Suprapubic skin (tissue), 4 donors: Measurements from ENCODE around the gene UTY. TPM values are rescaled to one million over a fixed set of nuclear protein-coding genes. Genes with fewer than 3 reads are reported as not detected.

Experiments used
- DNase-seq, 2 donors: peaks; one replicate each; pipeline ENCODE4 v3.0.0-alpha.2; 2019; ENCODE audit warnings: low spot score in 2 of 2
- H3K27ac ChIP-seq: fragments of 200-600 bp; sonication (generic); one replicate; pipeline ENCODE4 v1.5.1; 2019
- H3K27me3 ChIP-seq: fragments of 200-600 bp; sonication (generic); one replicate; pipeline ENCODE4 v1.5.1; 2019
- H3K36me3 ChIP-seq: fragments of 200-600 bp; sonication (generic); one replicate; pipeline ENCODE4 v1.5.1; 2019
- H3K4me1 ChIP-seq: fragments of 200-600 bp; sonication (generic); one replicate; pipeline ENCODE4 v1.5.1; 2019
- H3K4me3 ChIP-seq: fragments of 200-600 bp; sonication (generic); one replicate; pipeline ENCODE4 v1.5.1; 2019; ENCODE audit warnings: mild to moderate bottlenecking
- H3K9me3 ChIP-seq: fragments of 200-600 bp; sonication (generic); one replicate; pipeline ENCODE4 v1.5.1; 2019
- CTCF ChIP-seq, 2 donors: fragments of 200-600 bp in 1 of 2; fragments of 450-650 bp in 1 of 2; sonication (generic) in 1 of 2; IDR thresholded peaks; one replicate each; pipeline ENCODE4 v1.5.1; 2016 to 2019; ENCODE audit warnings: antibody characterized with exemption in 2 of 2, mild to moderate bottlenecking in 1 of 2, moderate library complexity in 1 of 2
- EP300 ChIP-seq: sonication (generic); formaldehyde crosslinking; IDR thresholded peaks from one replicate; pipeline ENCODE4 v1.6.1; 2017; ENCODE audit warnings: antibody characterized with exemption
- POLR2A ChIP-seq, 2 donors: fragments of 450-650 bp; IDR thresholded peaks; one replicate each; pipeline ENCODE4 v1.6.1; 2017; ENCODE audit warnings: antibody characterized with exemption in 2 of 2, mild to moderate bottlenecking in 2 of 2, moderate library complexity in 2 of 2
- POLR2AphosphoS5 ChIP-seq, 3 donors: sonication (generic); formaldehyde crosslinking; IDR thresholded peaks; one replicate each; pipeline ENCODE4 v1.6.1; 2017; ENCODE audit warnings: antibody characterized with exemption in 3 of 3
- WGBS: methylation state at CpG from one replicate; pipeline ENCODE4 v1.1.5; 2018; 5-methylcytosine and 5-hydroxymethylcytosine counted together
- total RNA-seq, 4 donors: library from RNA; depleted of rRNA; stranded (reverse); fragments of >200 nt; gene quantifications; one replicate each; pipeline ENCODE4 v1.1.0, GENCODE V29; 2016

UTY gene
- total RNA-seq, 4 donors from 2014 or later: 0.11 to 40.0 (median 17.5) TPM

DNA sequence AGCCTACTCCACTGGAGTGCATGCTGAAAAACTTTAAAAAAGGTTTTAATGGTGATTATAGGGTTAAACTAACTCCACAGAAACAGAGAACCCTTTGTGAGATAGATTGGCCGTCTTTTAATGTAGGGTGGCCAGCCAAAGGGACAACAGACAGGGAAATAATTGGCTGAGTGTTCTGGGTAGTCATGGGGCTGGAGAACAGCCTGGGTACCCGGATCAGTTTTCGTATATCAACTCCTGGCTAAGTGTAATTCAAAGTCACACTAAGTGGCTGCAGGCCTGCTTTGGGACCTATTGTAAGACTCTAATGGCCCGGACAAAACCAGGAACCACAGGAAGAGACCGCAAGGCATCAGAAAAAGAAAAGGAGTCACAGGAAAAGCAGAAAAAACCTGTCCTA, 139.9 kb downstream of the UTY start:
- Histone ChIP-seq H3K36me3 (peaks cover 5% of the 10 kb centered on the region), H3K27me3 (no peaks in the 10 kb centered on the region), H3K9me3 (no peaks in the 10 kb centered on the region), H3K4me3 (no peak overlapping the region), H3K4me1 (no peaks in the 10 kb centered on the region), H3K27ac (no peak overlapping the region)
- WGBS: no CpG with 5 or more reads among the region's 5 CpGs
- TF ChIP-seq POLR2AphosphoS5 (IDR thresholded peaks at IDR 0.05): no peak
- DNase-seq: no peak

DNA sequence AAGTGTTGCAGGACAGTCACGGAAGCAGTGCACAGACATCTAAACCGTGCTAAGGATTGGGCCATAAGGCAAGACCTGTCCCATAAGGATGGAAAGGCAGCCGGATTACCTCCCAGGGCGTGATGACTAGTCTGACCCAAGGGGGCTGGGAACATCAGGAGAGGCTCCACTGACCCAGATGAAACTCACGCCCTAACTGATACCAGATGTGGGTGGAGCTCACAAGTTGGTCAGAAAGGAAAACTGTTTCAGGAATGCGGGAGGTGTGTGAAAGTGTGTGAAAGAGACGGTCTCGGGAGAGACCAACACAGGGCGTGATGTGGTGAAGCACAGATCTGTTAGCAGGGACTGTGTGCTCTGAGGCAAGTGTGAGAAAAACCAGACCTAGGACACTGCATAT, 140.5 kb downstream of the UTY start:
- Histone ChIP-seq H3K27ac (no peak overlapping the region), H3K27me3 (no peaks in the 10 kb centered on the region), H3K4me1 (no peaks in the 10 kb centered on the region), H3K4me3 (no peak overlapping the region), H3K9me3 (no peaks in the 10 kb centered on the region), H3K36me3 (peaks cover 8% of the 10 kb centered on the region)
- TF ChIP-seq POLR2A (IDR thresholded peaks at IDR 0.05) (no peak), POLR2AphosphoS5 (IDR thresholded peaks at IDR 0.05) (no peak), CTCF (IDR thresholded peaks at IDR 0.05) (no peak), EP300 (no peak)
- WGBS: no CpG with 5 or more reads among the region's 9 CpGs
- no peak for DNase-seq

GRCh38 chrY:13338711-13339110, 141.1 kb downstream of the UTY start:
- WGBS: no CpG with 5 or more reads among the region's 4 CpGs
- Histone ChIP-seq H3K36me3 (peaks cover 14% of the 10 kb centered on the region), H3K9me3 (no peaks in the 10 kb centered on the region), H3K4me1 (no peaks in the 10 kb centered on the region), H3K4me3 (no peak overlapping the region), H3K27ac (no peak overlapping the region), H3K27me3 (no peaks in the 10 kb centered on the region)
- no peak for DNase-seq
- no peak for TF ChIP-seq EP300
- TF ChIP-seq POLR2AphosphoS5 (IDR thresholded peaks at IDR 0.05): no peak
- TF ChIP-seq CTCF (IDR thresholded peaks at IDR 0.05): no peak
- no peak for TF ChIP-seq POLR2A (IDR thresholded peaks at IDR 0.05)

- Histone ChIP-seq H3K9me3 (no peaks in the 10 kb centered on the region), H3K27ac (no peak overlapping the region), H3K4me3 (no peak overlapping the region), H3K36me3 (peaks cover 16% of the 10 kb centered on the region), H3K4me1 (no peaks in the 10 kb centered on the region), H3K27me3 (no peaks in the 10 kb centered on the region)
- DNase-seq: no peak
- TF ChIP-seq EP300 (no peak), CTCF (IDR thresholded peaks at IDR 0.05) (no peak), POLR2AphosphoS5 (IDR thresholded peaks at IDR 0.05) (no peak), POLR2A (IDR thresholded peaks at IDR 0.05) (no peak)
- WGBS: no CpG with 5 or more reads among the region's 5 CpGs
Observed at GRCh38 chrY:13337934-13338333, 141.9 kb downstream of the UTY start.

GRCh38 chrY:13333791-13334190, 146.0 kb downstream of the UTY start:
- Histone ChIP-seq H3K36me3 (peaks cover 16% of the 10 kb centered on the region), H3K4me1 (no peaks in the 10 kb centered on the region), H3K27me3 (no peaks in the 10 kb centered on the region), H3K27ac (no peak overlapping the region), H3K9me3 (no peaks in the 10 kb centered on the region), H3K4me3 (no peak overlapping the region)
- TF ChIP-seq POLR2AphosphoS5 (IDR thresholded peaks at IDR 0.05) (no peak), CTCF (IDR thresholded peaks at IDR 0.05) (no peak), EP300 (no peak), POLR2A (IDR thresholded peaks at IDR 0.05) (no peak)
- no CpG with 5 or more reads among the region's 5 CpGs for WGBS
- no peak for DNase-seq

DNA sequence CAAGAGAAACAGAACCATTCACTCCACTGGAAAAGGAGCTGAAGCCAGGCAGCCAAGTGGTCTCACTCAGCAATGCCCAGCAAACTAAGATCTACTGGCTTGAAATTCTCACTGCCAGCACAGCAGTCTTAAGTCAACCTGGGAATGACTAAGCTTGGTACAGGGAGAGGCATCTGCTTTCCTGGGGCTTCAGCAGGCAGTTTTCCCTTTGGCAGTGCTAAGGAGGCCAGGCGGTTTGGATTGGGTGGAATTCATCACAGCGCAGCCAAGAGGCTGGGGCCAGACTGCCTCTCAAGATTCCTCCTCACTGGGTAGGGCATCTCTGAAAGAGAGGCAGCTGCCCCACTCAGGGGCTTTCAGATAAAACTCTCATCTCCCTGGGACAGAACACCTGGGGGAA, 149.2 kb downstream of the UTY start:
- no CpG with 5 or more reads among the region's 2 CpGs for WGBS
- no peak overlapping the region for H3K27ac ChIP-seq

More for the DNA sequence above, 149.2 kb downstream of the UTY start:
- peaks cover 19% of the 10 kb centered on the region for H3K36me3 ChIP-seq
- no peak for DNase-seq
- TF ChIP-seq EP300: no peak
- no peak for TF ChIP-seq CTCF (IDR thresholded peaks at IDR 0.05)
- no peak for TF ChIP-seq POLR2AphosphoS5 (IDR thresholded peaks at IDR 0.05)
- TF ChIP-seq POLR2A (IDR thresholded peaks at IDR 0.05): no peak
- no peaks in the 10 kb centered on the region for H3K27me3 ChIP-seq
- H3K4me1 ChIP-seq: no peaks in the 10 kb centered on the region
- no peaks in the 10 kb centered on the region for H3K9me3 ChIP-seq
- H3K4me3 ChIP-seq: no peak overlapping the region
